BE2C (cell line): ENCODE measurements around the gene TSC22D3.

Experiments used
- DNase-seq: peaks from one replicate; pipeline ENCODE4 v3.0.0-alpha.2; 2020
- H3K27me3 ChIP-seq: fragments of 250-450 bp; sonication (Bioruptor Pico); 2 replicates; pipeline ENCODE4 v1.5.1; 2020; ENCODE audit warnings: mild to moderate bottlenecking
- H3K36me3 ChIP-seq: fragments of 250-450 bp; sonication (Bioruptor Pico); 2 replicates; pipeline ENCODE4 v1.5.1; 2020; ENCODE audit warnings: mild to moderate bottlenecking
- H3K4me1 ChIP-seq: fragments of 250-450 bp; sonication (Bioruptor Pico); 2 replicates; pipeline ENCODE4 v1.5.1; 2020
- H3K4me3 ChIP-seq: 2 replicates; pipeline ENCODE4 v1.5.1; 2011; ENCODE audit warnings: low read depth, low read length
- H3K9me3 ChIP-seq: fragments of 250-450 bp; sonication (Bioruptor Pico); 2 replicates; pipeline ENCODE4 v1.5.1; 2020
- CTCF ChIP-seq: IDR thresholded peaks from 2 replicates; pipeline ENCODE4 v1.5.1; 2012; ENCODE audit warnings: mild to moderate bottlenecking, low read depth, low read length

Gene TSC22D3

GRCh38 chrX:107804427-107804826 lies 28.8 kb upstream of the TSC22D3 start:
- no peaks in the 10 kb centered on the region for H3K9me3 ChIP-seq
- H3K36me3 ChIP-seq: no peaks in the 10 kb centered on the region
- DNase-seq: no peak
- no peak overlapping the region for H3K4me3 ChIP-seq
- TF ChIP-seq CTCF: no peak
- no peaks in the 10 kb centered on the region for H3K27me3 ChIP-seq
- H3K4me1 ChIP-seq: no peaks in the 10 kb centered on the region

- H3K4me3 ChIP-seq: no peak overlapping the region
- H3K9me3 ChIP-seq: no peaks in the 10 kb centered on the region
- H3K36me3 ChIP-seq: no peaks in the 10 kb centered on the region
- no peaks in the 10 kb centered on the region for H3K27me3 ChIP-seq
- TF ChIP-seq CTCF: no peak
- no peaks in the 10 kb centered on the region for H3K4me1 ChIP-seq
- no peak for DNase-seq
Observed at GRCh38 chrX:107787827-107788226, 12.2 kb upstream of the TSC22D3 start.

GRCh38 chrX:107780525-107780924 lies 4.9 kb upstream of the TSC22D3 start:
- no peaks in the 10 kb centered on the region for H3K9me3 ChIP-seq

GRCh38 chrX:107777536-107777832 lies 1.9 kb upstream of the TSC22D3 start, which contains the start of gene NCBP2L:
TSS of gene NCBP2L (plus strand) at chrX:107777733. CDS start at chrX:107794221, 16,488 bp downstream.
- Histone ChIP-seq H3K9me3 (no peaks in the 10 kb centered on the region), H3K36me3 (no peaks in the 10 kb centered on the region), H3K4me3 (peak within 1 kb of the TSS; percentile 55), H3K27me3 (no peaks in the 10 kb centered on the region), H3K4me1 (no peaks in the 10 kb centered on the region)
- no peak for TF ChIP-seq CTCF
- DNase-seq: no peak

More at GRCh38 chrX:107780525-107780924, 4.9 kb upstream of the TSC22D3 start:
- no peaks in the 10 kb centered on the region for H3K36me3 ChIP-seq
- H3K4me1 ChIP-seq: no peaks in the 10 kb centered on the region
- DNase-seq: no peak
- TF ChIP-seq CTCF: no peak
- no peaks in the 10 kb centered on the region for H3K27me3 ChIP-seq
- no peak overlapping the region for H3K4me3 ChIP-seq

- no peaks in the 10 kb centered on the region for H3K27me3 ChIP-seq
- peak; percentile 68 for DNase-seq
- H3K9me3 ChIP-seq: no peaks in the 10 kb centered on the region
- H3K4me3 ChIP-seq: peak overlapping the region; percentile 55
- H3K4me1 ChIP-seq: no peaks in the 10 kb centered on the region
- peak; percentile 69 for TF ChIP-seq CTCF
- no peaks in the 10 kb centered on the region for H3K36me3 ChIP-seq
Observed at GRCh38 chrX:107776649-107777535, 1.3 kb upstream of the TSC22D3 start.

- Histone ChIP-seq H3K27me3 (no peaks in the 10 kb centered on the region), H3K4me1 (no peaks in the 10 kb centered on the region), H3K36me3 (no peaks in the 10 kb centered on the region), H3K4me3 (peak overlapping the region; percentile 55), H3K9me3 (no peaks in the 10 kb centered on the region)
- no peak for DNase-seq
- no peak for TF ChIP-seq CTCF
Observed at GRCh38 chrX:107775000-107775733, 420 bp downstream of the TSC22D3 start.
